Measurements from ENCODE around the gene RBP7. TPM values are rescaled to one million over a fixed set of nuclear protein-coding genes. Genes with fewer than 3 reads are reported as not detected.
"Not testable (repeated sequence)": the region's sequence is repeated elsewhere in the genome, so short reads cannot be mapped to it uniquely, and the experiment has no call there.

RBP7 gene
- total RNA-seq, result not detected

DNA sequence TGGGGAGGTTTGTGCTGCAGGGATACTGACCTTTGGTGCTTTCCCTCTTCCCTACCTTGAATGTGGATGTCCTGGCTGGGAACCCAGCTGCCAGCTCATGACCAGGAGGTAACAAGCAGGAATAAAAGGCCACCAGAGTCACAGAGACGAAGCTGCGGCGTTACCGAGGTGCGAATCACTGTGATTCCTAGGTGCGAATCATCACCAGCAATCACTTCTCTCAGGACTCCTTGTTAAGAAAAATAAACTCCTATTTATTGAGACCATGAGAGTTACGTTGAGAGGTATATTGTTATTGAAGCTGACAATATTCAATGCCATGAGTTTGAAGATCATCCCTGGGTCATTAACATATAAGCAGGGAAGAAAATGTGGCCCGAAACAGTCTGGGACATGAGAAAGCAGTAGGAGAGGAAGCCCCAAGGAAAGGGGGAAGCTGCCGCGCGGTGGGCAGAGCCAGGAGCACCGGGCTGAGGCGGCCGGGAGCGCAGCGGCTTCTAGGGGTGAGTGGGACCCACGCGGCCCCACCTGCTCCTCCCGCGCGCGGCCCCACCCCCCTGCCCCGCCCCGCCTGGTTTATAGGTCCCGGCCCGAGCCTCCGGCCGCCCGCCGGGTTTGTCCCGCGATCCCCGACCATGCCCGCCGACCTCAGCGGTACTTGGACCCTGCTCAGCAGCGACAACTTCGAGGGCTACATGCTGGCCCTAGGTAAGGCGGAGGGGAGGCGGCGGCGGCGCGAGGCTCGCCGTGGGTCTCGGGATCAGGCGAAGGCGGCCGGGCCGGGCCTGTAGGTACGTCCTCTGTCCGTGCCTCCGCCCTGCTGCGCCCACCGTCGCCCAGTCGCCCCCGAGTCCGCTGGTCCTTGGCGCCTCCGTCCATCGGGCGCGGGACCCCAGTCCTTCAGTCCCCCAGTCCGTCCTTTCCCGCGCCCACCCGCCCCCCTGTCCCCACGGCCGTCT lies at the start of gene RBP7:
Gene RBP7 (plus strand): TSS at position 605 of the 959 bp plus-strand sequence. CDS start 31 bp downstream, at position 636.
- DNase-seq (ENCODE audit: low spot score in 2 of 2) (peak; percentile 40 to 50), FAIRE-seq (no peak)

DNA sequence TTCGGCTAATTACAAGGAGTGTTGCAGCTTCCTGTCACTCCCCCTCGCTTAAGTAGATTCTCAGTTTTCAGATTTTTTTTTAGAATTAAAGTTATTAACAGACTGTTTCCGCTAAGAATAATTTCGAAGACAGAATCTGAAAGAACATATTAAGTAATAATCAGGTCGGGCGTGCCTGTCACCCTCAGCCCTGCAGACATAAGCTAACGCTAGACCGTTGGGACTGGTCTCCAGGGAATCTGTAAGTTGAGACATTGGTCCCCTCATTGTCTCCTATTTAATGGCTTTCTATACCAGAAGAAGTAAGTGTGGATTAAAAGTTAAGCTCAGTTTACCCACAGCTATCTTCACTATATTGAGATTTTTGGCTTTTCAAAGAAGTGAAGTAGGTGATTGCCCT lies 39.3 kb upstream of the RBP7 start:
- no peak for DNase-seq (ENCODE audit: low spot score in 2 of 2)
- no peak for FAIRE-seq

DNA sequence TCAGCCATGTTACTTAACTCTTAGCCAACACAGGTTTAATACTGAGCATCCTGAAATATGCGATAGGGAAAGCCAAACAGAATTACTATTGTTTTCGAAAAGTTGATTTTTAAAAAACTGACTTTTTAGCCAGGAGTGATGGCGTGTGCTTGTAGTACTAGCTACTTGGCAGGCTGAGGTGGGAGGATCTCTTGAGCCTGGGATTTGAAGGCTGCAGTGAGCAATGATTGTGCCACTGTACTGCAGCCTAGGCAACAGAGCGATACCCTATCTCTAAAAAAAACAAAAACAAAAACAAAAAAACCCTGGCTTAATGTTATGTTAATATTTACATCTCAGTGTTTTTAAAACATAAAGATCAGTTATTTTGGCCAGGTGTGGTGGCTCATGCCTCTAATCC lies 37.0 kb upstream of the RBP7 start:
- no peak for DNase-seq (ENCODE audit: low spot score in 2 of 2)
- no peak for FAIRE-seq

DNA sequence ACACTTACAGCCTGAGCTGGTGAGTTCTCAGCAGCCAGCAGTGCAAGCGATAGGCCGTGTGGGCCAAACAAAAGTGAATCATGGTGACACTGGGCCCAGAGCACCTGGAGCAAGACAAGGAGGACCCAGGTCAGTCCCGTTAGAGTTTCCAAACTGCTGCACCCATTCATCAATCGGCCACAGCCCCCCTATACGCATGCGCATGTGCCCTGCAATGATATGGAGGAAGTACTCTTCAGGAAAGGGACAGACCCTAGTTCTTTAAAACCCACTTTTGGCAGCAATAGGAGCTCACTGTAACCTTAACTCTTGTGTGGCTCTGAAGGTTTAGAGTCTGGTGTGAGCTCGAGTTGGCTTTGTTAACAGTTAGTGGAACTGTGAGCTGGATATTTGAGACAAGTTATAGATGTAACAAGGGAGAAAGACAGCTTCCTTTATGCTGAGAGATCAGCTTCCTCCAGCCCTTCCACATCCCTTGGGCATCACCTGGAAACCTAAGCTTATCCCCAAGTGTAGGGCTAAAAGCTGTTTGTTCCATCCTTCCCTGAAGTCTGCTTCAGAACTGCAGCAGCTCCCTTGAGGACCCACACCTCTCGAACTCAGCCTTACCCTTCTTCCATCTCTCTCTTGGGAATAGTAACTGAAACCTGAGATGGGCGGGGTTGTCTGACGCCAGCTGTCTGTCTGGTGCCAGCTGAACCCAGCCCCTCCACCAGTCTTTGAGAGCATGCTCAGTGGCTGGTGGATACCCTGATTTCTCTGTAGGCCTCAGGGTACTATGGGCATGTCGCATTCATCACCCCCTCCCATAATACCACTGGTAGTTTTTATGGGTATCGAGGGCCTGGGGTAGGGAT lies 36.1 kb upstream of the RBP7 start:
- FAIRE-seq (no peak), DNase-seq (ENCODE audit: low spot score in 2 of 2) (no peak)

DNA sequence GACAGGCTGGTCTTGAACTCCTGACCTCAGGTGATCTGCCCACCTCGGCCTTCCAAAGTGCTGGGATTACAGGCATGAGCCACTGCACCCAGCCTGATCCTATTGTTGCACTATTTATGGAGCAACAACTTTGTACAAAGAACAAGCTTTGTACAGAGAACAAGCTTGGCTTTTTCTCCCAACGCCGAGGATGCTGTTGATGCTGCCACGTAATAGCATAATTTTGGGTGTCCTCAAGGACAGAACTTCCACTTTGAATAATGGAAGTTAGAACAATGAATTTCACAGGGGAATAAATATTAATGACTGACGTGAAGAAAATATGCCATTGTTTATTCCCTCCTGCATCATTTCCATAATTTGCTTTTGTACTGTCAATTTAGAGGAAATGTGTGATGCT lies 12.8 kb upstream of the RBP7 start:
- no peak for DNase-seq (ENCODE audit: low spot score in 2 of 2)
- FAIRE-seq, result no peak

DNA sequence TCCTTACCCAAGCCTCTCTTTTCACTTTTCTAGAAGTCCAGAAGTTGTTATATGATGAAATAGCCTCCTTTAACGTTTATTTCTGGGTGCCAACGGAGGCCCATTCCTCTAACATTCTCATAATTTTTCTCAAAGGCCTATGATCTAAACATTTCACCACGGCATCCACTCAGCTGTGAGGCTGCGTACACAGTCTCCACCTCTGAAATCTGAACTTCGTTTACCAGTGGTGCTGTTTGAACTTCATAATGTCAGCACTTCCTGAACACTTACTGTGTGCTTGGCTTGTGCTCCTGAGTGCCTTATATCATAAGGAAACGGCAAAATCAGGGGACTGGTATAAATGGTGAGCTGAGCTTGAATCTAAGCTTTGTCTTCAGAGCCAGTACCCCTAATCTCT lies 12.0 kb upstream of the RBP7 start:
- DNase-seq (ENCODE audit: low spot score in 2 of 2) (no peak), FAIRE-seq (no peak)

DNA sequence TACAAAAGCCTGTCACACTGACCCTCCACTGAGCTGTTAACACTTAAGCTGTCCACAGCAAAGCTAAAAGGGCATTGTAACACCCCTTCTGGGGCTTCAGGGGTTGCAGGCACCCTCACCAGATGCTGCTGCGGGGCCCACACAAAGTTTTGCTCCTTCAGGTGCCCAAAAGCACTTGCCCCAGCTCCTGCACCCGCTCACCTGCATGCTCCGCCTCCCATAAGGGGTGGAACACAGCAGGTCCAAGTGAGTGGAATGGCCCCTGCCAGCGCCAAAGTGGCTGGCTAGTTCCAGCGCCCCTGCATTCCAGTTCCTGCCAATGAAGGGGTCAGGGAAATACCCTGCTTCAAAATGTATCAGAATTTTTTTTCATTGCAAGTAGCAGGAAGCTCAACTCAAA lies 7.3 kb upstream of the RBP7 start:
- DNase-seq (ENCODE audit: low spot score in 2 of 2) (no peak), FAIRE-seq (no peak)

DNA sequence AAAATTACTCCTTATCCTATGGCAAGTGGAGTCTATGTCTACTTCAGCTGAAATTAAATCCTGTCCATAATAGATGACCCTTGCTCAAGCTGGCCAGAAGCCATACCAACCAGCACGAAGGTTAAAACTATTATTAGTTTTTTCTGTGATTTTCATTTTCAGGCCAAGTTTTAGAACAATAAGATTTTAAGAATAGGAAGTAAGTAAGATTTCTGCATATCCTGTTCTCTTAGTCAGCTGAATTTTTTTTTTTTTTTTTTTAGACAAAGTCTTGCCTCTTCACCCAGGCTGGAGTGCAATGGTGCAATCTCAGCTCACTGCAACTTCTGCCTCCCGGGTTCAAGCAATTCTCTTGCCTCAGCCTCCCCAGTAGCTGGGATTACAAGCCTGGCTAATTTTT lies 6.1 kb upstream of the RBP7 start:
- FAIRE-seq, result no peak
- DNase-seq (ENCODE audit: low spot score in 2 of 2), result no peak

DNA sequence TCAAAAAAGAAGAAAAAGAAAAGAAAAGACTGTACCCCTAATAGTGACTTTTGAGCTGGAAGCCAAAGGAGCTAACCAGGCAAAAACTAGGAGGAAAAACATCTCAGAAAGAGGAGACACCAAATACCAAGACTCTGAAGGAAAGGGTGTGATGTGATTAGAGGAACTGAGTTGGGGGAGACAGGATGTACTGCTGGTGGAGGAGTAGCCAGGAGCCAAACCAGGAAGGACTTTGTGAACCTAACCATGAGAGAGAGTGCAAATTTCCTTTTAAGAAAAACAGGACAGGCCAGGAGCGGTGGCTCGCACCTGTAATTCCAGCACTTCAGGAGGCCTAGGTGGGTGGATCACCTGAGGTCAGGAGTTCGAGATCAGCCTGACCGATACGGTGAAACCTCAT lies 4.1 kb upstream of the RBP7 start:
- no peak for FAIRE-seq
- DNase-seq (ENCODE audit: low spot score in 2 of 2), result no peak

DNA sequence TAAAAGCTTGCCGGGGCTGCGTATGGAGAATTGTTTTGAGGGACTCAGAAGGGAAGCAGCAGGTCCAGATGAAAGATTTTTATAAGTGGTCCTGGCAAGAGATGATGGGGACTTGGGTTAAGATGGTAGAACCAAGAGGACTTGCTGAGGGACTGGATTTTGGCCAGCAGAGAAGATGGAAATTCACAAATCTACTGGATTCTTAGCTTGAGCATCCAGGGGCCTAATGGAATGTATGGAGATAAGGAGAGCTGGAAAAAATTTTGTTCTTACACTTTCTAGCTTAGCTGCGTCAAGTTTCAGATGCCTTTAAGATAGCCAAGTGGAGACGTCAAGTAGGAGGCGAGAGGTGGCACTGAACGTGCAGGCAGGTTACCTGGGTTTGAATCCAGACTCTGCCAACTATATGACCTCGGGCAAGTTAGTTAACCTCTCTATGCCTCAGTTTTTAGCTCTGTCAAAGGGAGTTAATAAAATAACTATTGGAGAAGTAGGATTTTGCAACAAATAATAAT lies 3.4 kb upstream of the RBP7 start:
- no peak for FAIRE-seq
- no peak for DNase-seq (ENCODE audit: low spot score in 2 of 2)

DNA sequence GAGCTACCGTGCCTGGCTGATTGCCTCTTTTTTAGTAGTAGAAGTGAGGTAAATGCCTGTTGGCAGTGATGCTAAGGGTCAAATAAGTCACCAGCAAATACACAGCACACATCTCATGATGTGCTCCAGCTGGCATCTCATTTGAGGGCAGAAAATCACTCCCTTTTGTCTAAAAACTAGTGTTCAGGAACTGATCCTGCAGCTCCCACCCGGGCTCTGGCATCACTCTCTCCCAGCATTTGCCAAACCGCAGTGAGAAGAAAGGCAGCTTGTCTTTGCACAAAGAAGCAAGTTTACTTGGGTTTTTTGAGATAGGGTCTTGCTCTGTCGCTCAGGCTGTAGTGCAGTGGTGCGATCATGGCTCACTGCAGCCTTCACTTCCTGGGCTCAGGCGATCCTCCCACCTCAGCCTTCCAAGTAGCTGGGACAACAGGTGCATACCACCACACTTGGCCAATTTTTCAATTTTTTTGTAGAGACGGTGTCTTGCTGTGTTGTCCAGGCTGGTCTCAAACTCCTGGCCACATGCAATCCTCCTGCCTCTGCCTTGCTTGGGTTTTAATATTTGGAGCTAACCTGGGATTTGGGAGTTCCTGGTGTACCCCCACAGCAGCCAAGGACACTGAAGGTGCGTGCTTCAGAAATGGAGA lies 4.1 kb downstream of the RBP7 start:
- peak; percentile 21 to 44 for DNase-seq (ENCODE audit: low spot score in 2 of 2)
- no peak for FAIRE-seq

DNA sequence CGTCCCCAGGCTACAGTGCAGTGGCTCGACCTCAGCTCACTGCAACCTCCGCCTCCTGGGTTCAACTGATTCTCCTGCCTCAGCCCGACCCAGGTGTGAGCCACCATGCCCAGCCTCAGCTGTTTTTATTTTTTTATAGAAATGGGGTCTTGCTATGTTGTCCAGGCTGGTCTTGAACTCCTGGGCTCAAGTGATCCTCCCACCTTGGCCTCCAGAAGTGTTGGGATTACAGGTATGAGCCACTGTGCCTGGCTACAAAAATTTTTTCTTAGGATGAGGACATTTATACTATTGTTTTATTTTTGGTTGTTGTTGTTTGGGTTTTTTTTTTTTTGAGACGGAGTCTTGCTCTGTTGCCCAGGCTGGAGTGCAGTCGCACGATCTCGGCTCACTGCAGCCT lies 8.2 kb downstream of the RBP7 start:
- FAIRE-seq; DNase-seq (ENCODE audit: low spot score in 2 of 2): not testable (repeated sequence)

DNA sequence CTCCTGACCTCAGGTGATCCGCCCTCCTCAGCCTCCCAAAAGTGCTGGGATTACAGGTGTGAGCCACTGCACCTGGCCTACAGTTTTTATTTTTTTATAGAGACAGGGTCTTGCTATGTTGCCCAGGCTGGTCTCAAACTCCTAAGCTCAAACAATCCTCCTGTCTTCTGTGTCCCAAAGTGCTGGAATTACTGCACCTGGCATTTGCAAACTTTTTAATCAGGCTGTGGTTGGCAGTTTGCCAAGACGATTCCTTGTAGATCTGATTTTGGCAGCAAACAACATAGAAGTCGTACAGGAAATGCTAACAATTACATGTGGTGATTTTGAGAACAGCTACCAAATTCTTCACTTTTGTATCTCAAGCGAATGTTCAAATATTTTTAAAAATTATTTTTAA lies 10.1 kb downstream of the RBP7 start:
- DNase-seq (ENCODE audit: low spot score in 2 of 2) (no peak), FAIRE-seq (no peak)

DNA sequence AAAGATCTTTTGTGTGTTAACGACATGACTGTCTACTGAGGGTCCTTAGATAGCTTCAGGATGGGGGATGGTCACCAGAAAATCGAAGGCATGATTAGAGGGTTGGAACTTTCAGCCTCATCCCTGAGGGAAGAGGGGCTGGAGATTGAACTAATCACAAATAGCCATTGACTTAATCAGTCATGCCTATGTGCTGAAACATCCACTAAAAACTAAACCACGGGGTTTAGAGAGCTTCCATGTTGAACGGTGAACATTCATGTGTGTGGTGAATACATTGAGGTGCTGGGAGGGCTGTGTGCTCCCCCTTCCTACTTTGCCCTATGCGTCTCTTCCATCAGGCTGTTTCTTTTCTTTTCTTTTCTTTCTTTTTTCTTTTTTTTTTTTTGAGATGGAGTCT lies 17.0 kb downstream of the RBP7 start:
- DNase-seq (ENCODE audit: low spot score in 2 of 2) (no peak), FAIRE-seq (no peak)

DNA sequence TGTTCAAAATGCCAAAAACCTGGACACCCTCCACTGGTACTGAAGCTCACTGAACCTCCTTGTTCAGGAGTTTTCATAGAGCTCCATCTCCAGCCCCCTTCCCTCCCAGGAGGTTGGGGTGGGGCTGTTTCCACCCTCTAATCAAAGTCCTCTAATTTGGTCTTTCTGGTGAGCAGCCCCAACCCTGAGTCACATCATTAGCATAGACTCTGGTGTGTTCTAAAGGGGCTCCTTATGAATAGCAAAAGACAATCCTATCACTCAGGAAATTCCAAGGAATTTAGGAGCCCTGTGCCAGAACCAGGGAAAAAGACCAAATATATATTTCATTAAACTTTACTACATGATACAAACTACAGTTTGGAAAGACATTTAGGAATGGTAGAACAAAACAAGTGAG lies 22.5 kb downstream of the RBP7 start:
- no peak for FAIRE-seq

DNA sequence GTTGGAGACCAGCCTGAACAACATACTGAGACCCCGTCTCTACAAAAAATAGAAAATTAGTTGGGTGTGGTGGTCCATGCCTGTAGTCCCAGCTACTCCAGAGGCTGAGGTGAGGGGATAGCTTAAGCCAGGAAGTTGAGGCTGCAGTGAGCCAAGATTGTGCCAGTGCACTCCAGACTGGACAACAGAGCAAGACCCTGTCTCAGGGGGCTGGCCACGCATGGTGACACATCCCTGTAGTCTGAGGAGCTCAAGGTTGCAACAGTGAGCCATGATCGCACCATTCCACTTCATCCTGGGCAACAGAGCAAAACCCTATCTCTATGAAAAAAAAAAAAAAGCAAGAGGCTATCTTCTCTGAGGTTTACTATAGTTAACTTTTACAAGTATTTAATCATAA lies 23.1 kb downstream of the RBP7 start:
- DNase-seq (ENCODE audit: low spot score in 2 of 2) (no peak), FAIRE-seq (no peak)

More for the DNA sequence above, 22.5 kb downstream of the RBP7 start:
- no peak for DNase-seq (ENCODE audit: low spot score in 2 of 2)

DNA sequence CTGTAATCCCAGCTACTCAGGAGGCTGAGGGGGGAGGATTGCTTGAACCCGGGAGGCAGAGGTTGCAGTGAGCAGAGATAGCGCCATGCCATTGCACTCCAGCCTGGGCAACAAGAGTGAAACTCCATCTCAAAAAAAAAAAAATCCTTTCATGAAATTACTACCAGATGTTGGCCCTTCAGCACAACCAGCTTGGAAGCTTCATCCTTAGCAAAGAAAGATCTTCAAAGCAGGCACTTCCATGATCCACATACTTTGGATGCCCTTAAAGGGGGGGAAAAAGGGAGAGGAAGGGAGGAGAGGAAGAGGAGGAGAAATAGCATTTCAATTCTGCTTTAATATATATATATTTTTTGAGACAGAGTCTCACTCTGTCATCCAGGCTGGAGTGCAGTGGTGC lies 23.6 kb downstream of the RBP7 start:
- not testable (repeated sequence) for FAIRE-seq; DNase-seq (ENCODE audit: low spot score in 2 of 2)

DNA sequence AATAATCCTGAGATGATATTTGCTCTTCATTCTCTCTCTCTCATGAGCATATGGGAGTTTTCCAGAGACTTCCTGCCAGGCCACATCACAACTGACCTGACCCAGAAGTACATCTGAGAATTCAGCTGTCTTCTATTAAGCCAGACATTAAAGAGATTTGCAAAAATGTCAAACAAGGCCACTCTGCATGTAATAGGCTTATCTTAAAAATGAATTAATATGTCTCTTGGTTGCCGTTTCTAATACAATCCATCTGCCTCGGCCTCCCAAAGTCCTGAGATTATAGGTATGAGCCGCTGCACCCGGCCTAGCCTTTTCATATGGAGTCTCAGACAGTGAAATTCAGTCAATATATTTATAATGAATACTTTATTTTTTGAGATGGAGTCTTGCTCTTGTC lies 25.0 kb downstream of the RBP7 start:
- DNase-seq (ENCODE audit: low spot score in 2 of 2); FAIRE-seq: not testable (repeated sequence)

DNA sequence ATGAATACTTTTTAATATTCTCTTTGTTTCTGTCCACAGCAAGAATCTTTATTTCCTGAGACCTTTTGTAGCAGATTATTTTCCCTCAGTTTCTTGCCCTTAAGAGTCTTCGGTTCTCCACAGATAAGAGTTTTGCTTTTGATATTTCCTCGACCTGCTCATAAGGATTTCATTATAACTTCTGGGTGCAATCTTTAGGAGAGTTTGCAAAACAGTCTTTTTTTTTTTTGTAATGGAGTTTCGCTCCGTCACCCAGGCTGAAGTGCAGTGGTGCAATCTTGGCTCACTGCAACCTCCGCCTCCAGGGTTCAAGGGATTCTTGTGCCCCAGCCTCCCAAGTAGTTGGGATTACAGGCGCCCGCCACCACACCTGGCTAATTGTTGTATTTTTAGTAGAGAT lies 25.6 kb downstream of the RBP7 start:
- no peak for FAIRE-seq

DNA sequence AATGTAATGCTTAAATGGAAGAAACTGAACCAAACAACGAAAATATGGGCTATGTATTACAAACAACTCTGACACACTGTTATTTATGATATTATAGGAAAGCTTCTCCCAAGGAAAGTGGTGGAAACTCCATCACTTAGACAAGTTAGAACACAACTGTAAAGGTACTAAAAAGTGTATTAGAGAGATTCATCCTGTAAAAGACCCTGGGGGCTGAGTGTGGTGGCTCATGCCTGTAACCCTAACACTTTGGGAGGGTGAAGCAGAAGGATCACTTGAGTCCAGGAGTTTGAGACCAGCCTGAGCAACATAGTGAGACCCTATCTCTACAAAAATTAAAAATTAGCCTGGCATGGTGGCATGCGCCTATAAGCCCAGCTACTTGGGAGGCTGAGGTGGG lies 28.3 kb downstream of the RBP7 start:
- FAIRE-seq, result no peak

More for the DNA sequence above, 25.6 kb downstream of the RBP7 start:
- DNase-seq (ENCODE audit: low spot score in 2 of 2), result no peak

DNA sequence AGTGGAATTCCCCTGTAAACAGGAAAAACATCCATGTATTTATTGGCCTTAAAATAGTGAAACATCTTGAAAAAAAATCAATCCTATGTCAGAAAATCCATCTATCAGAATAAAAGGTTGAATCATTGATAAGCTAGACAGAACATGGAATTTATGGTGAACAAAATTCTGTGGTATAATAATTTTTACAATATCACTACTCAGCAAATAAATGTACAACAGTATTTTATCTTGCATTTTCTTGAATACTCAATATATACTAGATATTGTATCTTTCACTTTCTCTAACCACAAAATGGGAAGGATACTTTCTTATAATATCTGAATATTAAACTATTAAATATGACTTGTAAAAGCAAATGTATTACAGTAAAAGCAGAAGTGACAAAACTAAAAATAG lies 30.0 kb downstream of the RBP7 start:
- no peak for DNase-seq (ENCODE audit: low spot score in 2 of 2)
- FAIRE-seq, result no peak

More for the DNA sequence above, 28.3 kb downstream of the RBP7 start:
- DNase-seq (ENCODE audit: low spot score in 2 of 2), result no peak
